NT2/D1 (cell line): Measurements from ENCODE around the gene CLTA.
"Not testable (repeated sequence)": the region's sequence is repeated elsewhere in the genome, so short reads cannot be mapped to it uniquely, and the experiment has no call there.

ENCODE experiments used
- DNase-seq: peaks from one replicate; pipeline ENCODE4 v3.0.0-alpha.2; 2011; ENCODE audit warnings: low read depth, low spot score
- H3K27me3 ChIP-seq: 2 replicates; pipeline ENCODE4 v1.6.0; 2011; ENCODE audit warnings: mild to moderate bottlenecking; ENCODE audit not compliant: insufficient read length, insufficient read depth
- H3K36me3 ChIP-seq: 2 replicates; pipeline ENCODE4 v1.6.1; 2011; ENCODE audit warnings: mild to moderate bottlenecking, low read length, mixed read lengths; ENCODE audit not compliant: insufficient read depth, insufficient read length
- H3K4me1 ChIP-seq: 2 replicates; pipeline ENCODE4 v1.5.1; 2011; ENCODE audit not compliant: insufficient read depth, insufficient read length
- H3K4me3 ChIP-seq: 2 replicates; pipeline ENCODE4 v1.5.1; 2011; ENCODE audit warnings: low read depth; ENCODE audit not compliant: insufficient read length
- H3K9ac ChIP-seq: 2 replicates; pipeline ENCODE4 v1.6.0; 2011; ENCODE audit warnings: low read depth; ENCODE audit not compliant: insufficient read length
- H3K9me3 ChIP-seq: 2 replicates; pipeline ENCODE4 v1.5.1; 2011; ENCODE audit warnings: mild to moderate bottlenecking, low read length; ENCODE audit not compliant: insufficient read depth
- SUZ12 ChIP-seq: IDR thresholded peaks from 2 replicates; pipeline ENCODE4 v1.6.1; 2011; ENCODE audit not compliant: insufficient read length, insufficient read depth; ENCODE audit errors: extremely low read depth
- YY1 ChIP-seq: IDR thresholded peaks from 2 replicates; pipeline ENCODE4 v1.6.1; 2011; ENCODE audit not compliant: insufficient read length, insufficient read depth
- ZNF274 ChIP-seq: IDR thresholded peaks from 2 replicates; pipeline ENCODE4 v1.6.1; 2011; ENCODE audit warnings: mild to moderate bottlenecking, low read depth, low read length

Gene CLTA

GRCh38 chr9:36166168-36166927 lies 24.4 kb upstream of the CLTA start:
- TF ChIP-seq SUZ12 (no peak), YY1 (no peak), ZNF274 (no peak)
- Histone ChIP-seq H3K9me3 (no peaks in the 10 kb centered on the region), H3K36me3 (peaks cover 13% of the 10 kb centered on the region), H3K4me3 (peak overlapping the region; percentile 15), H3K4me1 (peaks cover 18% of the 10 kb centered on the region), H3K27me3 (no peaks in the 10 kb centered on the region), H3K9ac (peak overlapping the region; percentile 58)
- peak; percentile 48 for DNase-seq

- H3K9me3 ChIP-seq, result no peaks in the 10 kb centered on the region
Observed at GRCh38 chr9:36169166-36169565, 21.6 kb upstream of the CLTA start, which contains the start of gene CCIN. Gene CCIN (plus strand): TSS chr9:36169388. CDS start chr9:36169503, 115 bp downstream.

GRCh38 chr9:36169708-36170107 lies 21.0 kb upstream of the CLTA start:
- no peaks in the 10 kb centered on the region for H3K9me3 ChIP-seq
- H3K4me3 ChIP-seq, result no peak overlapping the region
- no peaks in the 10 kb centered on the region for H3K27me3 ChIP-seq
- H3K4me1 ChIP-seq, result peaks cover 7% of the 10 kb centered on the region
- H3K36me3 ChIP-seq, result peaks cover 8% of the 10 kb centered on the region
- no peak for TF ChIP-seq ZNF274
- TF ChIP-seq YY1, result no peak
- TF ChIP-seq SUZ12, result no peak
- no peak overlapping the region for H3K9ac ChIP-seq
- DNase-seq, result no peak

More at GRCh38 chr9:36169166-36169565, 21.6 kb upstream of the CLTA start, which contains the start of gene CCIN:
- DNase-seq, result no peak
- TF ChIP-seq ZNF274, result no peak
- no peak for TF ChIP-seq SUZ12
- TF ChIP-seq YY1, result no peak
- H3K4me3 ChIP-seq, result no peak within 1 kb of the TSS
- H3K27me3 ChIP-seq, result no peaks in the 10 kb centered on the region
- H3K9ac ChIP-seq, result no peak within 1 kb of the TSS
- H3K36me3 ChIP-seq, result peaks cover 8% of the 10 kb centered on the region
- H3K4me1 ChIP-seq, result peaks cover 6% of the 10 kb centered on the region

- no peak for DNase-seq
- H3K9ac ChIP-seq, result no peak overlapping the region
- TF ChIP-seq SUZ12 (no peak), YY1 (no peak), ZNF274 (no peak)
- no peaks in the 10 kb centered on the region for H3K9me3 ChIP-seq
- peaks cover 8% of the 10 kb centered on the region for H3K4me1 ChIP-seq
- no peak overlapping the region for H3K4me3 ChIP-seq
- no peaks in the 10 kb centered on the region for H3K27me3 ChIP-seq
- H3K36me3 ChIP-seq, result peaks cover 8% of the 10 kb centered on the region
Observed at GRCh38 chr9:36170531-36170930, 20.2 kb upstream of the CLTA start.

- Histone ChIP-seq H3K27me3 (no peaks in the 10 kb centered on the region), H3K4me3 (no peak overlapping the region), H3K9ac (no peak overlapping the region), H3K9me3 (no peaks in the 10 kb centered on the region), H3K36me3 (peaks cover 8% of the 10 kb centered on the region), H3K4me1 (peaks cover 6% of the 10 kb centered on the region)
- no peak for DNase-seq
- TF ChIP-seq ZNF274 (no peak), SUZ12 (no peak), YY1 (no peak)
Observed at GRCh38 chr9:36173861-36174260, 16.9 kb upstream of the CLTA start.

GRCh38 chr9:36174271-36174670 lies 16.4 kb upstream of the CLTA start:
- H3K4me3 ChIP-seq, result no peak overlapping the region
- H3K36me3 ChIP-seq, result peaks cover 8% of the 10 kb centered on the region
- peaks cover 6% of the 10 kb centered on the region for H3K4me1 ChIP-seq
- no peak for DNase-seq
- H3K9ac ChIP-seq, result no peak overlapping the region
- no peaks in the 10 kb centered on the region for H3K27me3 ChIP-seq
- no peaks in the 10 kb centered on the region for H3K9me3 ChIP-seq
- TF ChIP-seq ZNF274 (no peak), YY1 (no peak), SUZ12 (no peak)

- Histone ChIP-seq H3K9me3 (no peaks in the 10 kb centered on the region), H3K9ac (no peak overlapping the region), H3K4me1 (peaks cover 6% of the 10 kb centered on the region), H3K27me3 (no peaks in the 10 kb centered on the region), H3K36me3 (peaks cover 6% of the 10 kb centered on the region), H3K4me3 (no peak overlapping the region)
- no peak for DNase-seq
- TF ChIP-seq YY1 (no peak), SUZ12 (no peak), ZNF274 (no peak)
Observed at GRCh38 chr9:36174731-36175130, 16.0 kb upstream of the CLTA start.

- not testable (repeated sequence) for H3K4me1 ChIP-seq, H3K4me3 ChIP-seq, H3K9ac ChIP-seq, H3K36me3 ChIP-seq, H3K9me3 ChIP-seq, H3K27me3 ChIP-seq, DNase-seq
Observed at GRCh38 chr9:36175209-36175608, 15.5 kb upstream of the CLTA start.

GRCh38 chr9:36176496-36176895 lies 14.2 kb upstream of the CLTA start:
- H3K4me3 ChIP-seq, H3K9me3 ChIP-seq, H3K27me3 ChIP-seq, H3K9ac ChIP-seq, DNase-seq, H3K36me3 ChIP-seq, H3K4me1 ChIP-seq: not testable (repeated sequence)
